Endothelial cell of umbilical vein (primary cell): ENCODE results near the gene NT5M. TPM values are rescaled to one million over a fixed set of nuclear protein-coding genes. Genes with fewer than 3 reads are reported as not detected.

Experiments
- BruUV-seq: library from RNA; stranded (reverse); fragments of 400-500 nt; replicated peaks from 2 replicates; lab custom pipeline; 2021; lab: Mats Ljungman, UMichigan
- CTCF ChIA-PET: fragments of 300-600, 350-600 bp; sonication (Branson Sonifier 250); formaldehyde crosslinking; loops from one replicate; lab custom pipeline; 2021; ENCODE audit warnings: antibody characterized with exemption, inconsistent platforms; lab: Charles Lee
- POLR2A ChIA-PET: fragments of 300-600, 350-600 bp; sonication (Branson Sonifier 250); formaldehyde crosslinking; loops from one replicate; lab custom pipeline; 2021; ENCODE audit warnings: antibody characterized with exemption, inconsistent platforms; lab: Charles Lee
- DNase-seq: peaks from one replicate; pipeline ENCODE4 v3.0.0-alpha.2; 2011; ENCODE audit warnings: low read depth, low spot score
- FAIRE-seq: peaks from 2 replicates; lab custom pipeline; 2011; peaks lifted over from hg19 to GRCh38; lab: Jason Lieb, UNC
- H2AFZ ChIP-seq: 2 replicates; pipeline ENCODE4 v1.6.0; 2012; ENCODE audit warnings: low read depth, low read length, control low read depth, inconsistent platforms
- H3K27ac ChIP-seq: 2 replicates; pipeline ENCODE4 v1.5.1; 2011; ENCODE audit warnings: low read depth, mild to moderate bottlenecking, control low read depth, low read length, moderate library complexity; ENCODE audit not compliant: insufficient read depth
- H3K27me3 ChIP-seq, 2 experiments: 2 replicates each; pipeline versions ENCODE4 v1.6.0 to v1.6.1; 2011; ENCODE audit warnings: low read length in 2 of 2, mixed read lengths in 1 of 2; ENCODE audit not compliant: control insufficient read depth in 2 of 2, insufficient read depth in 2 of 2
- H3K36me3 ChIP-seq, 2 experiments: 2 replicates in 1 of 2; 3 replicates in 1 of 2; pipeline ENCODE4 v1.5.1; 2011; ENCODE audit warnings: low read length in 2 of 2, mild to moderate bottlenecking in 1 of 2, moderate library complexity in 1 of 2; ENCODE audit not compliant: control insufficient read depth in 2 of 2, insufficient read depth in 2 of 2; ENCODE audit errors: extremely low read depth in 1 of 2
- H3K4me1 ChIP-seq: 3 replicates; pipeline ENCODE4 v1.5.1; 2011; ENCODE audit warnings: mild to moderate bottlenecking, low read length; ENCODE audit not compliant: control insufficient read depth, insufficient read depth; ENCODE audit errors: extremely low read depth
- H3K4me2 ChIP-seq: 2 replicates; pipeline ENCODE4 v1.6.1; 2011; ENCODE audit warnings: low read length, control low read depth, mixed read lengths; ENCODE audit not compliant: insufficient read depth
- H3K4me3 ChIP-seq, 3 experiments: fragments of 200-600 bp in 1 of 3; sonication (generic), shearing (Covaris generic) in 1 of 3; replicated peaks in 1 of 3; 2 replicates each; pipeline ENCODE4 v1.5.1; 2011 to 2016; ENCODE audit warnings: control low read depth in 3 of 3, low read length in 3 of 3, mild to moderate bottlenecking in 2 of 3, inconsistent platforms in 1 of 3, low read depth in 1 of 3, moderate library complexity in 1 of 3; ENCODE audit not compliant: insufficient read depth in 1 of 3
- H3K79me2 ChIP-seq: 2 replicates; pipeline ENCODE4 v1.6.0; 2012; ENCODE audit warnings: low read length, inconsistent platforms; ENCODE audit not compliant: control insufficient read depth, insufficient read depth
- H3K9ac ChIP-seq: replicated peaks from 2 replicates; pipeline ENCODE3; 2011; ENCODE audit warnings: low read length, control low read depth; ENCODE audit not compliant: insufficient read depth; ENCODE audit errors: extremely low read depth
- H3K9me1 ChIP-seq: replicated peaks from 3 replicates; pipeline ENCODE4 v1.6.0; 2011; ENCODE audit warnings: mild to moderate bottlenecking, low read length; ENCODE audit not compliant: control insufficient read depth, insufficient read depth; ENCODE audit errors: extremely low read depth
- H3K9me3 ChIP-seq: replicated peaks from 2 replicates; pipeline ENCODE4 v1.5.1; 2012; ENCODE audit warnings: low read length, inconsistent platforms; ENCODE audit not compliant: control insufficient read depth, insufficient read depth
- H4K20me1 ChIP-seq: replicated peaks from 2 replicates; pipeline ENCODE3; 2011; ENCODE audit warnings: mild to moderate bottlenecking, low read length; ENCODE audit not compliant: control insufficient read depth, insufficient read depth; ENCODE audit errors: extremely low read depth
- EZH2 ChIP-seq: IDR thresholded peaks from 2 replicates; pipeline ENCODE4 v1.6.1; 2012; ENCODE audit warnings: borderline replicate concordance, low read depth, mild to moderate bottlenecking, moderate library complexity, low read length, inconsistent platforms; ENCODE audit not compliant: severe bottlenecking
- FOS ChIP-seq: IDR thresholded peaks from 2 replicates; pipeline ENCODE4 v1.6.1; 2011; ENCODE audit warnings: mild to moderate bottlenecking, low read length, moderate library complexity, borderline replicate concordance; ENCODE audit not compliant: insufficient read depth
- GATA2 ChIP-seq: IDR thresholded peaks from 2 replicates; pipeline ENCODE4 v1.7.0; 2011; ENCODE audit warnings: low read depth, mild to moderate bottlenecking, moderate library complexity, mixed read lengths, low read length; ENCODE audit not compliant: insufficient read length, insufficient read depth
- JUN ChIP-seq: IDR thresholded peaks from 2 replicates; pipeline ENCODE4 v1.6.1; 2011; ENCODE audit warnings: borderline replicate concordance, low read depth; ENCODE audit not compliant: insufficient read length, insufficient read depth
- MYC ChIP-seq: IDR thresholded peaks from one replicate; pipeline ENCODE4 v1.6.1; 2011; ENCODE audit warnings: mild to moderate bottlenecking, low read depth, low read length
- POLR2A ChIP-seq: IDR thresholded peaks from 2 replicates; pipeline ENCODE4 v1.6.1; 2012; ENCODE audit warnings: low read depth, mild to moderate bottlenecking, control low read depth, low read length
- POLR2AphosphoS5 ChIP-seq: IDR thresholded peaks from 2 replicates; pipeline ENCODE4 v1.6.1; 2012; ENCODE audit warnings: low read depth, mild to moderate bottlenecking, control low read depth, low read length, moderate library complexity; ENCODE audit not compliant: insufficient read depth
- dilution Hi-C: fragments of 300-500 bp; cut with MboI; formaldehyde crosslinking; loops from one replicate; pipeline ENCODE4 v1.15.0; 2019; ENCODE audit warnings: low sequenced_read_pairs; ENCODE audit not compliant: extremely low pct_ligation_motif_present
- intact Hi-C: fragments of 100-400 bp; cut with micrococcal nuclease; formaldehyde crosslinking; loops from one replicate; pipeline ENCODE4 v1.10.0; 2022
- polyA plus RNA-seq, 4 experiments: library from polyadenylated mRNA; depleted of rRNA in 3 of 4; stranded (reverse) in 3 of 4; unstranded in 1 of 4; fragments of >200 nt; gene quantifications; 2 replicates each; pipeline versions ENCODE4 v1.2.1 to v1.2.3, GENCODE V29; 2011 to 2012; ENCODE audit warnings: missing spikeins in 1 of 4
- total RNA-seq: library from RNA; stranded (reverse); gene quantifications from 2 replicates; pipeline ENCODE4 v1.2.3, GENCODE V29; 2021
- TF ChIP-seq, protein P1 (sequence below), 2 donors: IDR thresholded peaks; 1 replicate in 1 of 2; 2 replicates in 1 of 2; pipeline ENCODE4 v1.5.1; 2011; ENCODE audit warnings: low read length in 2 of 2, mild to moderate bottlenecking in 2 of 2, moderate library complexity in 2 of 2, control low read depth in 1 of 2, inconsistent platforms in 1 of 2, low read depth in 1 of 2; ENCODE audit not compliant: insufficient read depth in 1 of 2; ENCODE audit errors: extremely low read depth in 1 of 2
- TF ChIP-seq, protein P2 (sequence below): IDR thresholded peaks from 2 replicates; pipeline ENCODE4 v1.6.1; 2011; ENCODE audit not compliant: insufficient read depth, insufficient read length

NT5M gene
- total and polyA plus RNA-seq, 2 donors (not counting 3 experiments of a cell fraction or from before 2014, with no cell fraction given), result 0.91 to 3.0 TPM

- intact Hi-C loops, result no loop called here
- Histone ChIP-seq H3K4me1 (no peaks in the 10 kb centered on the region), H3K36me3 (peaks cover 16 to 26% of the 10 kb centered on the region in 2 experiments), H3K79me2 (no peaks in the 10 kb centered on the region), H3K9me1 (no peaks in the 10 kb centered on the region), H3K4me2 (no peak overlapping the region), H2AFZ (no peak overlapping the region), H3K9me3 (no peaks in the 10 kb centered on the region), H3K4me3 (no peak overlapping the region), H3K27ac (no peak overlapping the region), H4K20me1 (no peaks in the 10 kb centered on the region), H3K27me3 (no peaks in the 10 kb centered on the region), H3K9ac (no peak overlapping the region)
- POLR2A ChIA-PET, result no interaction called here
- FAIRE-seq, result no peak
- DNase-seq, result no peak
- CTCF ChIA-PET, result interaction anchor here (1.2 kb wide), 1 partner anchor 10 kb away, joined by 4 read pairs; no protein-coding TSS in a partner anchor
- BruUV-seq, result no TSS peak
- dilution Hi-C loops, result no loop called here
- TF ChIP-seq EZH2 (no peak), FOS (no peak), POLR2A (no peak), MYC (no peak), POLR2AphosphoS5 (no peak), GATA2 (no peak), JUN (no peak)
- TF ChIP-seq, protein P1, sequence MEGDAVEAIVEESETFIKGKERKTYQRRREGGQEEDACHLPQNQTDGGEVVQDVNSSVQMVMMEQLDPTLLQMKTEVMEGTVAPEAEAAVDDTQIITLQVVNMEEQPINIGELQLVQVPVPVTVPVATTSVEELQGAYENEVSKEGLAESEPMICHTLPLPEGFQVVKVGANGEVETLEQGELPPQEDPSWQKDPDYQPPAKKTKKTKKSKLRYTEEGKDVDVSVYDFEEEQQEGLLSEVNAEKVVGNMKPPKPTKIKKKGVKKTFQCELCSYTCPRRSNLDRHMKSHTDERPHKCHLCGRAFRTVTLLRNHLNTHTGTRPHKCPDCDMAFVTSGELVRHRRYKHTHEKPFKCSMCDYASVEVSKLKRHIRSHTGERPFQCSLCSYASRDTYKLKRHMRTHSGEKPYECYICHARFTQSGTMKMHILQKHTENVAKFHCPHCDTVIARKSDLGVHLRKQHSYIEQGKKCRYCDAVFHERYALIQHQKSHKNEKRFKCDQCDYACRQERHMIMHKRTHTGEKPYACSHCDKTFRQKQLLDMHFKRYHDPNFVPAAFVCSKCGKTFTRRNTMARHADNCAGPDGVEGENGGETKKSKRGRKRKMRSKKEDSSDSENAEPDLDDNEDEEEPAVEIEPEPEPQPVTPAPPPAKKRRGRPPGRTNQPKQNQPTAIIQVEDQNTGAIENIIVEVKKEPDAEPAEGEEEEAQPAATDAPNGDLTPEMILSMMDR (IDR thresholded peaks at IDR 0.05; ENCODE audit: extremely low read depth in 1 of 2, insufficient read depth in 1 of 2, low read depth in 1 of 2, low read length in 2 of 2), result no peak
- TF ChIP-seq, protein P2, sequence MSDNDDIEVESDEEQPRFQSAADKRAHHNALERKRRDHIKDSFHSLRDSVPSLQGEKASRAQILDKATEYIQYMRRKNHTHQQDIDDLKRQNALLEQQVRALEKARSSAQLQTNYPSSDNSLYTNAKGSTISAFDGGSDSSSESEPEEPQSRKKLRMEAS, result no peak
These were observed 38.7 kb upstream of the NT5M start for GRCh38 chr17:17264430-17264829.
